Fibroblast of skin of left biceps (primary cell): ENCODE measurements around the gene IQCF5.
"Not testable (repeated sequence)": the region's sequence is repeated elsewhere in the genome, so short reads cannot be mapped to it uniquely, and the experiment has no call there.

Experiments
- DNase-seq, 2 experiments: peaks; one replicate each; pipeline ENCODE4 v3.0.0-alpha.2; 2013; ENCODE audit warnings: low read depth in 2 of 2

IQCF5 gene

GRCh38 chr3:51868896-51869295 lies 6.5 kb downstream of the IQCF5 start:
- not testable (repeated sequence) for DNase-seq

DNA sequence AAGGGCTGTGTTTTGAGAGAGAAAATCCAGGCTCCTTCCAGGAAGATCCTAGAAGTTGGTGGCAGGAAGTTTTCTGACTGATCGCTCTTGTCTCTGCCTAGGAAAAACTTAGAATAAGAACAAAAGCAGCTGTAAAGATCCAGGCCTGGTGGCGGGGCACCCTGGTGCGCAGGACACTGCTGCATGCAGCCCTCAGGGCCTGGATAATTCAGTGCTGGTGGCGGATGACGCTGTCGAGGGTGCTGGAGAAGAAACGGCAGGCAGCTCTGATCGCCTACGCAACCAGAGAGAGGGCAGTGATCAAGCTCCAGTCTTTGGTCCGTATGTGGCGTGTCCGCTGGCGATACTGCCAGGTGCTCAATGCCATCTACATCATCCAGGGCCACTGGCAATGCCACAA lies 12.5 kb downstream of the IQCF5 start:
- no peak for DNase-seq

- no peak for DNase-seq
Measured at GRCh38 chr3:51860703-51861665, 14.4 kb downstream of the IQCF5 start, which contains the start of gene IQCF2. Gene IQCF2 (plus strand): TSS chr3:51861615. CDS start chr3:51861667, 52 bp downstream.

GRCh38 chr3:51855411-51855810 lies 20.0 kb downstream of the IQCF5 start:
- DNase-seq, result not testable (repeated sequence)

- DNase-seq, result no peak
Measured at GRCh38 chr3:51845129-51845528, 30.3 kb downstream of the IQCF5 start.

GRCh38 chr3:51836606-51837005 lies 38.8 kb downstream of the IQCF5 start:
- DNase-seq, result no peak

DNA sequence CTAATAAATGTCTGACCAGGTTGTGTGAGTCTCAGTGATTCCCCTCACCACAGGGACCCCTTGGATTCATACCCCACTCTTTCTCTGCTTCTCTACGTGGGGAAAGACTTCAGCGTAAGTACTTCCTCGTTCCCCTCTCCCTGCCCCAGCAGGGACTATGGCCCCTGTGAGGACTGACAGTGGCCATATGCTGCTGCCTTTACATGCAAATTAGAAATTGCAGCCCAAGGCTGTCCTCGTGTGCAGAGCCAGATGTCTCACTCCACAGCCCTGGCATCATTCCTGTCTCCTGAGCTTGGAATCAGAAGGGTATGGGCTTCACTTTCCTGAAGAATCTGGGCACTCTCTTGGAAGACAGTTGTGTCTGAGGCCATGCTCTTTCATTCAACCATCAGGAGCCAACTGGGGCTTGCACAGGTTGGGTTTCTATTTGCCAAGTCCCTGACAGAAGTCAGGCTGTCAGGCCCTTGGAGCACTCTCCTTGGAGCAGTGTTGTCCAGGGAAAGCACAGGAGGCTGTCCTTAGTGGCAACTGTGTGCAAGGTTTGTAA lies 44.5 kb downstream of the IQCF5 start:
- DNase-seq, result no peak

DNA sequence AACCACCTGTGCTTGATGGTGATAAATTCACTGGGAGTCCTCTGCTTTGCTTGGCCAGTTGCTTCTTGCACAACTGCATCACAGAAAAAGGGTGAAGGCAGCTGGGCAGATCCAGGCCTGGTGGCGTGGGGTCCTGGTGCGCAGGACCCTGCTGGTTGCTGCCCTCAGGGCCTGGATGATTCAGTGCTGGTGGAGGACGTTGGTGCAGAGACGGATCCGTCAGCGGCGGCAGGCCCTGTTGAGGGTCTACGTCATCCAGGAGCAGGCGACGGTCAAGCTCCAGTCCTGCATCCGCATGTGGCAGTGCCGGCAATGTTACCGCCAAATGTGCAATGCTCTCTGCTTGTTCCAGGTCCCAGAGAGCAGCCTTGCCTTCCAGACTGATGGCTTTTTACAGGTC lies 45.1 kb downstream of the IQCF5 start:
- DNase-seq, result no peak

DNA sequence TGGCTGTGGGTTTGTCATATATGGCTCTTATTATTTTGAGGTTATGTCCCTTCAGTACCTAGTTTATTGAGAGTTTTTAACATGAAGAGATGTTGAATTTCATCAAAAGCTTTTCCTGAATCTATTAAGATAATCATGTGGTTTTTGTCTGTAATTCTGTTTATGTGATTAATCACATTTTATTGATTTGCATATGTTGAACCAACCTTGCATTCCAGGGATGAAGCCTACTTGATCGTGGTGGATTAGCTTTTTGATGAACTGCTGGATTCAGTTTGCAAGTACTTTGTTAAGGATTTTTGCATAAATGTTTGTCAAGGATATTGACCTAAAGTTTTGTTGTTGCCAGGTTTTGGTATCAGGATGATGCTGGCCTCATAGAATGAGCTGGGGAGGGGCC lies 47.1 kb downstream of the IQCF5 start:
- no peak for DNase-seq
